ENCODE data around the gene HARBI1. TPM values are rescaled to one million over a fixed set of nuclear protein-coding genes. Genes with fewer than 3 reads are reported as not detected.

Gene HARBI1
- total RNA-seq, 1 experiment from 2014 or later, result 4.0 TPM

GRCh38 chr11:46659908-46660307 is 42.9 kb upstream of the HARBI1 start:
- no peaks in the 10 kb centered on the region for H3K9me3 ChIP-seq (ENCODE audit: low read length)
- no peak overlapping the region for H3K9ac ChIP-seq (ENCODE audit: low read length)
- H2AFZ ChIP-seq (ENCODE audit: low read length), result no peak overlapping the region
- H4K20me1 ChIP-seq (ENCODE audit: insufficient read depth, low read depth, low read length), result no peaks in the 10 kb centered on the region
- no peaks in the 10 kb centered on the region for H3K4me1 ChIP-seq (ENCODE audit: low read length)
- no peaks in the 10 kb centered on the region for H3K79me2 ChIP-seq (ENCODE audit: low read length)
- H3K4me2 ChIP-seq (ENCODE audit: low read depth, low read length, poor library complexity, severe bottlenecking), result no peak overlapping the region
- no peak for DNase-seq
- H3K36me3 ChIP-seq (ENCODE audit: insufficient read depth, low read length), result peaks cover 15% of the 10 kb centered on the region; the same call in 1 of the 2 replicates
- no peaks in the 10 kb centered on the region for H3K27me3 ChIP-seq (ENCODE audit: low read length)
- H3K9me2 ChIP-seq (replicated peaks; ENCODE audit: insufficient read depth, low read length), result no peaks in the 10 kb centered on the region
- H3K4me3 ChIP-seq (ENCODE audit: low read length), result no peak overlapping the region
- no peak overlapping the region for H3K27ac ChIP-seq (ENCODE audit: low read length)

GRCh38 chr11:46658259-46658658 is 41.2 kb upstream of the HARBI1 start:
- H3K9me2 ChIP-seq (replicated peaks; ENCODE audit: insufficient read depth, low read length), result no peaks in the 10 kb centered on the region
- H3K27ac ChIP-seq (ENCODE audit: low read length), result no peak overlapping the region
- H3K79me2 ChIP-seq (ENCODE audit: low read length), result no peaks in the 10 kb centered on the region
- H2AFZ ChIP-seq (ENCODE audit: low read length), result no peak overlapping the region
- no peak overlapping the region for H3K4me2 ChIP-seq (ENCODE audit: low read depth, low read length, poor library complexity, severe bottlenecking)
- H3K9ac ChIP-seq (ENCODE audit: low read length), result no peak overlapping the region
- no peak for DNase-seq
- H3K4me1 ChIP-seq (ENCODE audit: low read length), result no peaks in the 10 kb centered on the region
- H3K4me3 ChIP-seq (ENCODE audit: low read length), result no peak overlapping the region
- no peaks in the 10 kb centered on the region for H3K27me3 ChIP-seq (ENCODE audit: low read length)
- H3K9me3 ChIP-seq (ENCODE audit: low read length), result no peaks in the 10 kb centered on the region
- peaks cover 15% of the 10 kb centered on the region; the same call in 1 of the 2 replicates for H3K36me3 ChIP-seq (ENCODE audit: insufficient read depth, low read length)
- no peaks in the 10 kb centered on the region for H4K20me1 ChIP-seq (ENCODE audit: insufficient read depth, low read depth, low read length)

GRCh38 chr11:46657186-46657585 is 40.2 kb upstream of the HARBI1 start:
- Histone ChIP-seq H3K27ac (ENCODE audit: low read length) (no peak overlapping the region), H2AFZ (ENCODE audit: low read length) (no peak overlapping the region), H3K79me2 (ENCODE audit: low read length) (no peaks in the 10 kb centered on the region), H3K9me3 (ENCODE audit: low read length) (no peaks in the 10 kb centered on the region), H3K4me3 (ENCODE audit: low read length) (no peak overlapping the region), H3K4me2 (ENCODE audit: low read depth, low read length, poor library complexity, severe bottlenecking) (no peak overlapping the region), H3K4me1 (ENCODE audit: low read length) (no peaks in the 10 kb centered on the region), H3K9me2 (replicated peaks; ENCODE audit: insufficient read depth, low read length) (no peaks in the 10 kb centered on the region), H3K9ac (ENCODE audit: low read length) (no peak overlapping the region), H3K36me3 (ENCODE audit: insufficient read depth, low read length) (peaks cover 13% of the 10 kb centered on the region; the same call in 1 of the 2 replicates), H3K27me3 (ENCODE audit: low read length) (no peaks in the 10 kb centered on the region), H4K20me1 (ENCODE audit: insufficient read depth, low read depth, low read length) (no peaks in the 10 kb centered on the region)
- DNase-seq, result no peak

GRCh38 chr11:46655631-46656030 is 38.6 kb upstream of the HARBI1 start:
- Histone ChIP-seq H3K9ac (ENCODE audit: low read length) (no peak overlapping the region), H3K4me1 (ENCODE audit: low read length) (no peaks in the 10 kb centered on the region), H3K4me2 (ENCODE audit: low read depth, low read length, poor library complexity, severe bottlenecking) (no peak overlapping the region), H3K27ac (ENCODE audit: low read length) (no peak overlapping the region), H3K9me2 (replicated peaks; ENCODE audit: insufficient read depth, low read length) (no peaks in the 10 kb centered on the region), H3K79me2 (ENCODE audit: low read length) (no peaks in the 10 kb centered on the region), H2AFZ (ENCODE audit: low read length) (no peak overlapping the region), H4K20me1 (ENCODE audit: insufficient read depth, low read depth, low read length) (no peaks in the 10 kb centered on the region), H3K27me3 (ENCODE audit: low read length) (no peaks in the 10 kb centered on the region), H3K36me3 (ENCODE audit: insufficient read depth, low read length) (peaks cover 10% of the 10 kb centered on the region; the same call in 1 of the 2 replicates), H3K4me3 (ENCODE audit: low read length) (no peak overlapping the region), H3K9me3 (ENCODE audit: low read length) (no peaks in the 10 kb centered on the region)
- DNase-seq, result no peak

DNA sequence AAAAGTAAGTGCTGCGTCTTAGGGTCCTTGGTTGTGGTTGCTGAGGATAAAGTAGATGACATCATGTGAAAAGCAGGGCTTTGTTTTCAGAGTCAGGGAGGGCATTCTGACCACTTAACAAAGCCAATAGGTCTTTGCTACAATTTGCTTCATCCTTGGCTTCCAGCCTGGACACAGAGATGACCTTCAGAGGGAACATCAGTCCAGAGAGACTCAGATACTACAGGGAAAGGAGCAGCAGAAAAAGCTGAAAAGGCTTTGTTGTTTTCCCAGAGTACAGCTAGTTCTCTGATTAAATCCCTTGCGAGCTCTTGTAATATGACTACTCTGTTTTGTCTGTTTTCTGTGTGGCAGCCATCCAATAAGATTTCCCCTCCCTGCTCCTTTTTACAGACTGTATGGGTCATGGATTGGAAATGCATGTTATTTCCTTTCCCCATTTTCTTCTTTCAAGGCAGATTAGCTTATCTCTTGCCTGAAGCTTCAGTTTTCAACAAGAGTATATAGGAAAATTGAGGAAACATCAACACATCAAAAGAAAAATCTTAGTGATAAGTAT is 32.2 kb upstream of the HARBI1 start:
- no peaks in the 10 kb centered on the region for H3K27me3 ChIP-seq (ENCODE audit: low read length)
- H2AFZ ChIP-seq (ENCODE audit: low read length), result no peak overlapping the region
- H3K9ac ChIP-seq (ENCODE audit: low read length), result no peak overlapping the region
- no peaks in the 10 kb centered on the region for H3K4me1 ChIP-seq (ENCODE audit: low read length)
- no peaks in the 10 kb centered on the region for H3K9me3 ChIP-seq (ENCODE audit: low read length)
- peaks cover 4% of the 10 kb centered on the region; the same call in 1 of the 2 replicates for H3K36me3 ChIP-seq (ENCODE audit: insufficient read depth, low read length)
- no peak overlapping the region for H3K4me2 ChIP-seq (ENCODE audit: low read depth, low read length, poor library complexity, severe bottlenecking)
- no peaks in the 10 kb centered on the region for H3K9me2 ChIP-seq (replicated peaks; ENCODE audit: insufficient read depth, low read length)
- H3K4me3 ChIP-seq (ENCODE audit: low read length), result no peak overlapping the region
- H3K27ac ChIP-seq (ENCODE audit: low read length), result no peak overlapping the region
- no peak for DNase-seq
- no peaks in the 10 kb centered on the region for H4K20me1 ChIP-seq (ENCODE audit: insufficient read depth, low read depth, low read length)
- H3K79me2 ChIP-seq (ENCODE audit: low read length), result no peaks in the 10 kb centered on the region

DNA sequence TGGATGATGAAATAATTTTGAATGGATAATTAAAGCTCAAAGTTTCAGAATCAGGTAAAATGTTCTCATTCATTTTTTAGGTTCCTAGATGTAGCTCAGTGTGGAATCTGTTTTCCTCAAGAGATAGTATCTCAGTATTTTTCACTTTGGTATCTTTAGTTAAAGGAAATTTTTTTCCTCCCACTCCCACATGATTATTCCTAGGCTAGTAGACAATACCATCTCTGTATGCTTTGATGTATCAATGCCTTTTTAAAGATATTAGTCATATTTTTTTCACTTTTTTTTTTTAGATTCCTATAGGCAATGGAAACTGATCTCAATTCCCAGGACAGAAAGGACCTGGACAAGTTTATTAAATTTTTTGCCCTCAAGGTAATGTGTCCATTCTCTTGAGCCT is 27.0 kb upstream of the HARBI1 start:
- no peaks in the 10 kb centered on the region for H4K20me1 ChIP-seq (ENCODE audit: insufficient read depth, low read depth, low read length)
- peaks cover 14% of the 10 kb centered on the region for H3K79me2 ChIP-seq (ENCODE audit: low read length)
- no peaks in the 10 kb centered on the region for H3K4me1 ChIP-seq (ENCODE audit: low read length)
- H3K9me2 ChIP-seq (replicated peaks; ENCODE audit: insufficient read depth, low read length), result no peaks in the 10 kb centered on the region
- H3K27ac ChIP-seq (ENCODE audit: low read length), result no peak overlapping the region
- no peak overlapping the region for H3K4me3 ChIP-seq (ENCODE audit: low read length)
- no peak overlapping the region for H3K9ac ChIP-seq (ENCODE audit: low read length)
- DNase-seq, result no peak
- H2AFZ ChIP-seq (ENCODE audit: low read length), result no peak overlapping the region
- no peaks in the 10 kb centered on the region for H3K27me3 ChIP-seq (ENCODE audit: low read length)
- no peaks in the 10 kb centered on the region for H3K9me3 ChIP-seq (ENCODE audit: low read length)
- peaks cover 4% of the 10 kb centered on the region for H3K36me3 ChIP-seq (ENCODE audit: insufficient read depth, low read length)
- no peak overlapping the region for H3K4me2 ChIP-seq (ENCODE audit: low read depth, low read length, poor library complexity, severe bottlenecking)

DNA sequence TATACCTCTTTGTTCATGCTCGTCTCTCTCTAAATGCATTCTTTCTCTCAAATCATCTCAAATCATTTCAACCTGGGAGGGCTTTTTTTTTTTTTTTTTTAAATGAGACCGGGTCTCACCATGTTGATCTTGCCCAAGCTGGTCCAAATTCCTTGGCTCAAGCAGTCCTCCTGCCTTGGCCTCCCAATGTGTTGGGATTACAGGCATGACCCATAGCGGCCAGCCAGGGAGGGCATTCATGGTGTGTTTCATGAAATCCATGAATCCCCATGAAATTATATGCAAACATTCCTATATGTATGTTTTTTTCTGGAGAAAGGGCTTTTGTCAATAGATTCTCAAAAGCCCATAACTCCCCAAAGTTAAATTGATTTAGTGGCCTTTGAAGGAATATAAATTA is 26.5 kb upstream of the HARBI1 start:
- Histone ChIP-seq H3K79me2 (ENCODE audit: low read length) (peaks cover 15% of the 10 kb centered on the region), H3K27me3 (ENCODE audit: low read length) (no peaks in the 10 kb centered on the region), H3K36me3 (ENCODE audit: insufficient read depth, low read length) (peaks cover 4% of the 10 kb centered on the region), H3K4me3 (ENCODE audit: low read length) (no peak overlapping the region), H3K27ac (ENCODE audit: low read length) (no peak overlapping the region), H3K9ac (ENCODE audit: low read length) (no peak overlapping the region), H4K20me1 (ENCODE audit: insufficient read depth, low read depth, low read length) (no peaks in the 10 kb centered on the region), H3K9me2 (replicated peaks; ENCODE audit: insufficient read depth, low read length) (no peaks in the 10 kb centered on the region), H3K4me2 (ENCODE audit: low read depth, low read length, poor library complexity, severe bottlenecking) (no peak overlapping the region), H3K9me3 (ENCODE audit: low read length) (no peaks in the 10 kb centered on the region), H3K4me1 (ENCODE audit: low read length) (no peaks in the 10 kb centered on the region), H2AFZ (ENCODE audit: low read length) (no peak overlapping the region)
- no peak for DNase-seq

- Histone ChIP-seq H3K9me2 (replicated peaks; ENCODE audit: insufficient read depth, low read length) (no peaks in the 10 kb centered on the region), H3K4me2 (ENCODE audit: low read depth, low read length, poor library complexity, severe bottlenecking) (no peak overlapping the region), H4K20me1 (ENCODE audit: insufficient read depth, low read depth, low read length) (no peaks in the 10 kb centered on the region), H3K36me3 (ENCODE audit: insufficient read depth, low read length) (peaks cover 4% of the 10 kb centered on the region), H3K27ac (ENCODE audit: low read length) (no peak overlapping the region), H3K4me1 (ENCODE audit: low read length) (no peaks in the 10 kb centered on the region), H3K27me3 (ENCODE audit: low read length) (no peaks in the 10 kb centered on the region), H3K9me3 (ENCODE audit: low read length) (no peaks in the 10 kb centered on the region), H3K9ac (ENCODE audit: low read length) (no peak overlapping the region), H3K79me2 (ENCODE audit: low read length) (peaks cover 21% of the 10 kb centered on the region), H3K4me3 (ENCODE audit: low read length) (no peak overlapping the region), H2AFZ (ENCODE audit: low read length) (no peak overlapping the region)
- DNase-seq, result no peak
These were observed 25.8 kb upstream of the HARBI1 start for GRCh38 chr11:46642627-46643335.

Measured in Karpas-422 (cell line).